ENCODE results near the gene APCS. TPM values are rescaled to one million over a fixed set of nuclear protein-coding genes. Genes with fewer than 3 reads are reported as not detected.

Gene APCS
- polyA plus RNA-seq, 1 donor from 2014 or later, result not detected

DNA sequence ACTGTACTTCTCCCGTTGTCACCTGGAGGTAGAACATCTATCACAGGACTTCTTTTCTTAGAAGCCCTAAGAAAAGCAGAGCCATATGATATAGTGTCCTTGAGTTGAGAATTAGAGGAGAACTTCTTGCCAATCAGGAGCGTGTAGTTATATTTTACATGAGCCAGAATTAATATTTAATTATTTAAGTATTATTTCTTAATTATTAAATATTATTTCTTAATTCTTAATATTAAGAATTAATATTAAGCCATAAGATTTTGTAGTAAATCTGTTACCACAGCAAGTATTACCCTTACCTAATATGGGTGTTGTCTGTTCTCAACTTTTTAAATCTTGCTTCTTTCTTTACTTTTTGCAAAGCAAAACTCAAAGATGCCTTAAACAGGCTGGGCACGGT lies 10.2 kb upstream of the APCS start:
- Histone ChIP-seq H4K20me1 (ENCODE audit: insufficient read depth) (no peaks in the 10 kb centered on the region), H3K27me3 (ENCODE audit: insufficient read depth, low read depth, low read length) (no peaks in the 10 kb centered on the region), H3K4me2 (ENCODE audit: low read length) (no peak overlapping the region), H3K79me2 (replicated peaks; ENCODE audit: insufficient read depth, low read length) (no peaks in the 10 kb centered on the region), H3K9ac (ENCODE audit: low read length) (no peak overlapping the region), H3K27ac (ENCODE audit: low read length) (no peak overlapping the region), H2AFZ (ENCODE audit: low read depth, low read length) (no peak overlapping the region), H3K9me2 (ENCODE audit: insufficient read depth, low read length) (no peaks in the 10 kb centered on the region), H3K4me3 (ENCODE audit: low read length) (no peak overlapping the region), H3K9me3 (ENCODE audit: low read length) (no peaks in the 10 kb centered on the region), H3K36me3 (ENCODE audit: insufficient read depth, low read length) (no peaks in the 10 kb centered on the region), H3F3A (ENCODE audit: insufficient read depth, low read length, poor library complexity, severe bottlenecking) (no peaks in the 10 kb centered on the region)
- TF ChIP-seq RAD21 (conservative IDR thresholded peaks at IDR 0.05) (no peak), TAF1 (IDR thresholded peaks at IDR 0.05; ENCODE audit: low read depth) (no peak), POLR2AphosphoS5 (IDR thresholded peaks at IDR 0.05) (no peak), SMC3 (conservative IDR thresholded peaks at IDR 0.05; ENCODE audit: poor library complexity) (no peak), EP300 (conservative IDR thresholded peaks at IDR 0.05; ENCODE audit: poor library complexity, severe bottlenecking) (no peak), EZH2 (IDR thresholded peaks at IDR 0.05; ENCODE audit: borderline replicate concordance, insufficient read depth, low read length, poor library complexity, severe bottlenecking) (no peak), MXI1 (conservative IDR thresholded peaks at IDR 0.05; ENCODE audit: poor library complexity, severe bottlenecking) (no peak)
- TF ChIP-seq, protein P1, sequence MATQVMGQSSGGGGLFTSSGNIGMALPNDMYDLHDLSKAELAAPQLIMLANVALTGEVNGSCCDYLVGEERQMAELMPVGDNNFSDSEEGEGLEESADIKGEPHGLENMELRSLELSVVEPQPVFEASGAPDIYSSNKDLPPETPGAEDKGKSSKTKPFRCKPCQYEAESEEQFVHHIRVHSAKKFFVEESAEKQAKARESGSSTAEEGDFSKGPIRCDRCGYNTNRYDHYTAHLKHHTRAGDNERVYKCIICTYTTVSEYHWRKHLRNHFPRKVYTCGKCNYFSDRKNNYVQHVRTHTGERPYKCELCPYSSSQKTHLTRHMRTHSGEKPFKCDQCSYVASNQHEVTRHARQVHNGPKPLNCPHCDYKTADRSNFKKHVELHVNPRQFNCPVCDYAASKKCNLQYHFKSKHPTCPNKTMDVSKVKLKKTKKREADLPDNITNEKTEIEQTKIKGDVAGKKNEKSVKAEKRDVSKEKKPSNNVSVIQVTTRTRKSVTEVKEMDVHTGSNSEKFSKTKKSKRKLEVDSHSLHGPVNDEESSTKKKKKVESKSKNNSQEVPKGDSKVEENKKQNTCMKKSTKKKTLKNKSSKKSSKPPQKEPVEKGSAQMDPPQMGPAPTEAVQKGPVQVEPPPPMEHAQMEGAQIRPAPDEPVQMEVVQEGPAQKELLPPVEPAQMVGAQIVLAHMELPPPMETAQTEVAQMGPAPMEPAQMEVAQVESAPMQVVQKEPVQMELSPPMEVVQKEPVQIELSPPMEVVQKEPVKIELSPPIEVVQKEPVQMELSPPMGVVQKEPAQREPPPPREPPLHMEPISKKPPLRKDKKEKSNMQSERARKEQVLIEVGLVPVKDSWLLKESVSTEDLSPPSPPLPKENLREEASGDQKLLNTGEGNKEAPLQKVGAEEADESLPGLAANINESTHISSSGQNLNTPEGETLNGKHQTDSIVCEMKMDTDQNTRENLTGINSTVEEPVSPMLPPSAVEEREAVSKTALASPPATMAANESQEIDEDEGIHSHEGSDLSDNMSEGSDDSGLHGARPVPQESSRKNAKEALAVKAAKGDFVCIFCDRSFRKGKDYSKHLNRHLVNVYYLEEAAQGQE (IDR thresholded peaks at IDR 0.05; ENCODE audit: borderline replicate concordance), result no peak
- TF ChIP-seq, protein P2, sequence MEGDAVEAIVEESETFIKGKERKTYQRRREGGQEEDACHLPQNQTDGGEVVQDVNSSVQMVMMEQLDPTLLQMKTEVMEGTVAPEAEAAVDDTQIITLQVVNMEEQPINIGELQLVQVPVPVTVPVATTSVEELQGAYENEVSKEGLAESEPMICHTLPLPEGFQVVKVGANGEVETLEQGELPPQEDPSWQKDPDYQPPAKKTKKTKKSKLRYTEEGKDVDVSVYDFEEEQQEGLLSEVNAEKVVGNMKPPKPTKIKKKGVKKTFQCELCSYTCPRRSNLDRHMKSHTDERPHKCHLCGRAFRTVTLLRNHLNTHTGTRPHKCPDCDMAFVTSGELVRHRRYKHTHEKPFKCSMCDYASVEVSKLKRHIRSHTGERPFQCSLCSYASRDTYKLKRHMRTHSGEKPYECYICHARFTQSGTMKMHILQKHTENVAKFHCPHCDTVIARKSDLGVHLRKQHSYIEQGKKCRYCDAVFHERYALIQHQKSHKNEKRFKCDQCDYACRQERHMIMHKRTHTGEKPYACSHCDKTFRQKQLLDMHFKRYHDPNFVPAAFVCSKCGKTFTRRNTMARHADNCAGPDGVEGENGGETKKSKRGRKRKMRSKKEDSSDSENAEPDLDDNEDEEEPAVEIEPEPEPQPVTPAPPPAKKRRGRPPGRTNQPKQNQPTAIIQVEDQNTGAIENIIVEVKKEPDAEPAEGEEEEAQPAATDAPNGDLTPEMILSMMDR (IDR thresholded peaks at IDR 0.05; ENCODE audit: poor library complexity, severe bottlenecking), result no peak

DNA sequence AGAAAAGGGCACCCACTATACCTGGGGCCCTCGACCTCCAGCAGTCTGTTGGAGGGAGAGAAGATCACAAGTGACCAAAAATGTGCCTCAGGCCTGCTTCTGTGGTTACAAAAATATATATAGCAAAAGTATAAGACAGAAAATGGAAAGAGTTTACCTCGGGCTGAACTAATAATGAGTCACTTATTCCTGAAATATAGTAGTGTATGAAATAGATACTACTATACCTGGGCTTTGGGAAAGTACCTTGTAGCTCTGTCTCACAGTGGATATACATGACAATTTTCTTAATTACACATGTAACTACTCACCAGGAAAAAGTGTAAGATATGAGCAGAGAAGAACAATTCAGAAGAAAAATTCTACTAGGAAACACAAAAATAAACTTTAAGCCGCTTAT lies 7.3 kb upstream of the APCS start:
- TF ChIP-seq MXI1 (conservative IDR thresholded peaks at IDR 0.05; ENCODE audit: poor library complexity, severe bottlenecking) (no peak), POLR2AphosphoS5 (IDR thresholded peaks at IDR 0.05) (no peak), TAF1 (IDR thresholded peaks at IDR 0.05; ENCODE audit: low read depth) (no peak), SMC3 (conservative IDR thresholded peaks at IDR 0.05; ENCODE audit: poor library complexity) (no peak), EP300 (conservative IDR thresholded peaks at IDR 0.05; ENCODE audit: poor library complexity, severe bottlenecking) (no peak), EZH2 (IDR thresholded peaks at IDR 0.05; ENCODE audit: borderline replicate concordance, insufficient read depth, low read length, poor library complexity, severe bottlenecking) (no peak), RAD21 (conservative IDR thresholded peaks at IDR 0.05) (no peak)
- TF ChIP-seq, protein P1 (IDR thresholded peaks at IDR 0.05; ENCODE audit: borderline replicate concordance), result no peak
- TF ChIP-seq, protein P2 (IDR thresholded peaks at IDR 0.05; ENCODE audit: poor library complexity, severe bottlenecking), result no peak

More for the DNA sequence above, 7.3 kb upstream of the APCS start:
- no peaks in the 10 kb centered on the region for H3F3A ChIP-seq (ENCODE audit: insufficient read depth, low read length, poor library complexity, severe bottlenecking)
- no peaks in the 10 kb centered on the region for H3K36me3 ChIP-seq (ENCODE audit: insufficient read depth, low read length)
- no peaks in the 10 kb centered on the region for H4K20me1 ChIP-seq (ENCODE audit: insufficient read depth)
- no peaks in the 10 kb centered on the region for H3K9me3 ChIP-seq (ENCODE audit: low read length)
- no peak overlapping the region for H3K4me2 ChIP-seq (ENCODE audit: low read length)
- H3K79me2 ChIP-seq (replicated peaks; ENCODE audit: insufficient read depth, low read length), result no peaks in the 10 kb centered on the region
- no peak overlapping the region for H3K27ac ChIP-seq (ENCODE audit: low read length)
- H3K9me2 ChIP-seq (ENCODE audit: insufficient read depth, low read length), result no peaks in the 10 kb centered on the region
- H3K9ac ChIP-seq (ENCODE audit: low read length), result no peak overlapping the region
- H3K4me3 ChIP-seq (ENCODE audit: low read length), result no peak overlapping the region
- no peaks in the 10 kb centered on the region for H3K27me3 ChIP-seq (ENCODE audit: insufficient read depth, low read depth, low read length)
- no peak overlapping the region for H2AFZ ChIP-seq (ENCODE audit: low read depth, low read length)
